ENCODE results near the gene ROR1. TPM values are rescaled to one million over a fixed set of nuclear protein-coding genes. Genes with fewer than 3 reads are reported as not detected.

ROR1 gene
- total and polyA plus RNA-seq, 2 donors (not counting 1 experiment from before 2014, with no cell fraction given), result 0.46 to 16.0 TPM

- no peak for DNase-seq
- Mint-ChIP-seq H3K27ac (no peak overlapping the region), H3K9me3 (ENCODE audit: insufficient read depth) (no peaks in the 10 kb centered on the region), H3K4me1 (peaks cover 9% of the 10 kb centered on the region), H3K4me3 (no peak overlapping the region), H3K27me3 (peaks cover 42% of the 10 kb centered on the region)
- no peak overlapping the region for H3K9ac ChIP-seq (ENCODE audit: low read length)
- WGBS (ENCODE audit: insufficient coverage), result 100% methylated on average over 3 of the region's 7 CpGs
- ATAC-seq (ENCODE audit: low read depth), result no peak
- no peaks in the 10 kb centered on the region for H3K79me2 ChIP-seq (ENCODE audit: control insufficient read depth, insufficient read depth, low read length)
- H3K27me3 ChIP-seq (replicated peaks in 1 of 4; ENCODE audit: control extremely low read depth in 1 of 4, control insufficient read depth in 3 of 4, insufficient read depth in 4 of 4, low read length in 3 of 4), result peaks cover 0 to 8% (median 2%) of the 10 kb centered on the region in 4 experiments
- no peak for TF ChIP-seq CTCF (IDR thresholded peaks at IDR 0.05)
- TF ChIP-seq EZH2 (IDR thresholded peaks at IDR 0.05; ENCODE audit: borderline replicate concordance, insufficient read depth, low read depth, low read length, poor library complexity, severe bottlenecking), result no peak
- H3K4me2 ChIP-seq (replicated peaks; ENCODE audit: low read depth, low read length, poor library complexity, severe bottlenecking), result no peak overlapping the region
- peaks cover 7% of the 10 kb centered on the region in 2 donors for H3K4me1 ChIP-seq (ENCODE audit: control insufficient read depth in 2 of 2, insufficient read depth in 2 of 2, low read length in 2 of 2)
- H3K9me3 ChIP-seq (ENCODE audit: control extremely low read depth in 1 of 3, control insufficient read depth in 2 of 3, insufficient read depth in 1 of 3, low read length in 2 of 3), result no peaks in the 10 kb centered on the region
- intact Hi-C loops (cut with micrococcal nuclease), result no loop called here
- POLR2A ChIA-PET, result interaction anchor here (0.7 kb wide), 1 partner anchor 54 kb away, joined by 4 read pairs; no protein-coding TSS in a partner anchor
- H3K4me3 ChIP-seq (ENCODE audit: control extremely low read depth in 1 of 5, extremely low read depth in 1 of 5, insufficient read depth in 1 of 5, low read depth in 2 of 5, low read length in 4 of 5), result no peak overlapping the region
- H4K20me1 ChIP-seq (ENCODE audit: control insufficient read depth, insufficient read depth, low read length, poor library complexity, severe bottlenecking), result no peaks in the 10 kb centered on the region
- CTCF ChIA-PET, result interaction anchor here (2.9 kb wide), 1 partner anchor 135 kb away, joined by 11 read pairs; no protein-coding TSS in a partner anchor
- no peaks in the 10 kb centered on the region for H3K36me3 ChIP-seq (replicated peaks in 1 of 2; ENCODE audit: control extremely low read depth in 1 of 2, control insufficient read depth in 1 of 2, extremely low read depth in 1 of 2, insufficient read depth in 2 of 2, low read length in 1 of 2)
- H2AFZ ChIP-seq (ENCODE audit: insufficient read depth, low read depth, low read length, poor library complexity, severe bottlenecking), result no peak overlapping the region
- no peak overlapping the region for H3K27ac ChIP-seq (ENCODE audit: low read length in 2 of 2)
Observed at GRCh38 chr1:63779338-63780211, 5.8 kb downstream of the ROR1 start.

GRCh38 chr1:63780565-63780964 is 6.7 kb downstream of the ROR1 start:
- DNase-seq (no peak), ATAC-seq (ENCODE audit: low read depth) (no peak)
- Mint-ChIP-seq H3K27ac (no peak overlapping the region), H3K4me3 (no peak overlapping the region), H3K9me3 (ENCODE audit: insufficient read depth) (no peaks in the 10 kb centered on the region), H3K4me1 (peaks cover 4% of the 10 kb centered on the region), H3K27me3 (peaks cover 37% of the 10 kb centered on the region)
- TF ChIP-seq EZH2 (IDR thresholded peaks at IDR 0.05; ENCODE audit: borderline replicate concordance, insufficient read depth, low read depth, low read length, poor library complexity, severe bottlenecking) (no peak), CTCF (IDR thresholded peaks at IDR 0.05) (no peak)
- H3K79me2 ChIP-seq (ENCODE audit: control insufficient read depth, insufficient read depth, low read length), result no peaks in the 10 kb centered on the region
- no peak overlapping the region for H3K4me2 ChIP-seq (replicated peaks; ENCODE audit: low read depth, low read length, poor library complexity, severe bottlenecking)
- CTCF ChIA-PET, result interaction anchor here (1.3 to 2.9 kb wide), 2 partner anchors 122 to 134 kb away, joined by 3 to 11 read pairs; no protein-coding TSS in a partner anchor
- H3K4me3 ChIP-seq (ENCODE audit: control extremely low read depth in 1 of 5, extremely low read depth in 1 of 5, insufficient read depth in 1 of 5, low read depth in 2 of 5, low read length in 4 of 5), result no peak overlapping the region
- H2AFZ ChIP-seq (ENCODE audit: insufficient read depth, low read depth, low read length, poor library complexity, severe bottlenecking), result no peak overlapping the region
- no peaks in the 10 kb centered on the region for H3K9me3 ChIP-seq (ENCODE audit: control extremely low read depth in 1 of 3, control insufficient read depth in 2 of 3, insufficient read depth in 1 of 3, low read length in 2 of 3)
- no peak overlapping the region for H3K9ac ChIP-seq (ENCODE audit: low read length)
- no peaks in the 10 kb centered on the region for H4K20me1 ChIP-seq (ENCODE audit: control insufficient read depth, insufficient read depth, low read length, poor library complexity, severe bottlenecking)
- POLR2A ChIA-PET, result no interaction called here
- no peaks in the 10 kb centered on the region for H3K36me3 ChIP-seq (replicated peaks in 1 of 2; ENCODE audit: control extremely low read depth in 1 of 2, control insufficient read depth in 1 of 2, extremely low read depth in 1 of 2, insufficient read depth in 2 of 2, low read length in 1 of 2)
- 58% methylated on average over 1 of the region's 3 CpGs for whole genome bisulfite sequencing (ENCODE audit: insufficient coverage)
- no peaks in the 10 kb centered on the region for H3K4me1 ChIP-seq (ENCODE audit: control insufficient read depth in 2 of 2, insufficient read depth in 2 of 2, low read length in 2 of 2)
- intact Hi-C loops (cut with micrococcal nuclease), result no loop called here
- no peaks in the 10 kb centered on the region for H3K27me3 ChIP-seq (replicated peaks in 1 of 4; ENCODE audit: control extremely low read depth in 1 of 4, control insufficient read depth in 3 of 4, insufficient read depth in 4 of 4, low read length in 3 of 4)
- H3K27ac ChIP-seq (ENCODE audit: low read length in 2 of 2), result no peak overlapping the region
